GM19463 (cell line): ENCODE measurements around the gene LATS1.
"Not testable (repeated sequence)": the region's sequence is repeated elsewhere in the genome, so short reads cannot be mapped to it uniquely, and the experiment has no call there.

Source experiments
- ATAC-seq: cut with Tn5 transposase; IDR thresholded peaks from one replicate; pipeline ENCODE4 v1.9.1; 2021; ENCODE audit warnings: mild to moderate bottlenecking, moderate library complexity; ENCODE audit not compliant: unreplicated experiment

Gene LATS1

DNA sequence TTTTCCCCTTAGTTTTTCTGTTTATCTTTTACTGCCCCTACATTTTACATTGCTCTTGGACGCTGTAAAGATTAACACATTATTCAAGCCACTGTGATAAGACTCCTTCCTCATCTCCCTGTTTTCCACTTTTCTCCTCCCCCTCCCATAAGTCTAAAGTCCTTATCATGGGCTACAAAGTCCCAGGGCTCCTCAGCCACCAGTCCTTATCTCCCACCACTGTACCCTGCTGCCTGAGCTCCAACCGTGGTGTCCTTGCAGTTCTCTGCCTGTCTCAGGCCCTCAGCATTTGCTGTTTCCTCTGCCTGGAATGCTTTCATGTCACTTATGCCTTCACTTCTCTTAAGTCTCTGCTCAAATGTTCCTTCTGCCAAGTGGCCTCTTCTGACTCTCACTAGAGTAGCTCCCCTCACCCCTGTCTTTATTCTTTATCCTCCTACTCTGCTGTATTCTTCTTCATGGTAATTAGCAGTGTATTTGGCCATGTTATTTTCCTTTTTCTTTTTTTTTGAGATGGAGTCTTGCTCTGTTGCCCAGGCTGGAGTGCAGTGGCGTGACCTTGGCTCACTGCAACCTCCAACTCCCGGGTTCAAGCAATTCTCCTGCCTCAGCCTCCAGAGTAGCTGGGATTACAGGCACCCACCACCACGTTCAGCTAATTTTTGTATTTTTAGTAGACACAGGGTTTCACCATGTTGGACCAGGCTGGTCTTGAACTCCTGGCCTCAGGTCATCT is 10.8 kb upstream of the LATS1 start:
- ATAC-seq: no peak

DNA sequence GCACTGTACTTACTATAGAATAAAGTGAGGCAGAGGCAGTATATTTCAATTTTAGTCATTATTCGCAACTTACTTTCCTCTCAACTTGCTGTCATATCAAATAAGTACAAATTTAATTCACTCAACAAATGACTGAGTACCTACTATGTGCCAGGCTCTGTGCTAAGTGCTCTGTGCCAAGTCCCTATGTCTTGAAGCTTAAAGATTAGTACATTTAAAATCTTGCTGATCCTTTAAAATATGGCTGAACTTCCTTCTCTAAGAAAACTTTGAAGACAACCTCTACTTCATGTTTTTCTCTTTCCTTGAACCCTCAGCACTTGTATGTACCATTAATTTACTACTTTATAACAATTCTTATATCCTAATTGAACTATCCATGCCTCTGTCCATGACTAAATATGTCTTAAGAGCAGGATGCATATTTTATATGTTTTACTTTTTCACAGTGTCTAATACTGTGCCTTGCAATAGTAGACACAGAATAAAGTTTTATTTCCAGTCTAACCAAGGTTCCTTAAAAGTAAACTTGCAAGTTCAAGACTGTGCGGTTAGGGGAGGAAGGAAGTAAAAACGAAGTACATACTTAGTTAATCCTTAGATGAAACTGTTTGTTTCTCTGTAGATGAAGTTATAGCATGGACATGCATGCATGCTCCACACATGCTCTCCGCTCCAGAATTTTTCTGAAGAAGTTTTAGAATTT is 10.0 kb upstream of the LATS1 start:
- no peak for ATAC-seq

DNA sequence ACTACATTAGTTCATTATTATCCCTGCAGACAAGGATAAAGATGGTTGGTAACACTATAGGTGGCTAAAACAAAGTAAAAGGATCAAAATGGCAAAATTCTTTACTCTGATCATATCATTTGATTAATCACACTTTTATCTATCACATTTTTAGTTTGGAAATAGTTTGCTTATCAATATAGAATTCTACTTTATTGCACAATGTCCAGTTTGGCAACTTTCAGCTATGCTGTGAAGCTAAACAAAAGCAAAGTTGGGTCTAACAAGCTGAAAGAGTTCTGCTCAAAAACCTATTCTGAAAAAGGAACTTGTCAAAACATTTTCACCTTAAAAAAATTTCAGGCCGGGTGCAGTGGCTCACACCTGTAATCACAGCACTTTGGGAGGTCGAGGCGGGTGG is 7.9 kb upstream of the LATS1 start:
- ATAC-seq: no peak

DNA sequence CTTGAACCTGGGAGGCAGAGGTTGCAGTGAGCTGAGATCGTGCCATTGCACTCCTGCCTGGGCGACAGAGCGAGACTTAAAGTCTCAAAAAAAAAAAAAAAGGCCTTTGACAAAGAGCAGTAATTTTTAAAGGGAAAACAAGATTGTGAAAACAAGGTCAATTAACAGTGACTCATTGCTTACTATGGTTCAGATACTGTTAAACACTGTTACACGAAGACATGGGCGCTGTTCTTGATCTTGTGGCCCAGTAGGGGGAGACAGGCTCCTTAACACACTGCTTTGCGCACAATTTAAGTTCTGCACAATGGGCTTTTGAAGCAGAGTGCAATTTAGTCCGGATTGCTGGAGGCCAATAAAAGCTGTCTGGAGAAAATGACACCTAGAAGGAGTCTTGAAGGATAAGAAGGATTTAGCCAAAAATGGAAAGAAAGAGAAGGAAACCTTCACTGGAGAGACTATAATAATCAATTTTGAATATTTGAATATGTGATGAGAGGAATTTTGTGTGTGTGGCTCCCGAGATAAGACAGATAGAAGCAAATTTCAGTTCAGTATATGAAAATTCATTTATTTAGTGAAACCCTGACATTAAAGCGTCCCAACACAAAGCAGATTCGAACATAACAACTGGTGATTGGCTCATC is 6.0 kb upstream of the LATS1 start:
- ATAC-seq: no peak

DNA sequence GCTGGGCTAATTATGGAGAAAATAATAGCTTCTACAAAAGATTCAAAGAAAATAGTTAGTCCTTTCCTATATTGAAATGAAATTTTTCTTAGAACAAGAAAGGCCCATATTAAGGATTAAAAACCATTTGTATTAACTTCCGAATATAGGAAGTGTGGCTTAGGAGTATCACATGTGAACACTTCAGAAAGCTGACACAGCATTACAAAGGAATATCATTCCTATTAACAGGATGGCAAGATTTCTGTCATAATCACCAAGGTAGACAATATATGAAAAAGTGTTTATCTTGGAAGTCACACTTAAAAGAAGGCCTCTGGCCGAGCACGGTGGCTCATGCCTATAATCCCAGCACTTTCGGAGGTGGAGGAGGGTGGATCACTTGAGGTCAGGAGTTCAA is 5.4 kb upstream of the LATS1 start:
- ATAC-seq: no peak

DNA sequence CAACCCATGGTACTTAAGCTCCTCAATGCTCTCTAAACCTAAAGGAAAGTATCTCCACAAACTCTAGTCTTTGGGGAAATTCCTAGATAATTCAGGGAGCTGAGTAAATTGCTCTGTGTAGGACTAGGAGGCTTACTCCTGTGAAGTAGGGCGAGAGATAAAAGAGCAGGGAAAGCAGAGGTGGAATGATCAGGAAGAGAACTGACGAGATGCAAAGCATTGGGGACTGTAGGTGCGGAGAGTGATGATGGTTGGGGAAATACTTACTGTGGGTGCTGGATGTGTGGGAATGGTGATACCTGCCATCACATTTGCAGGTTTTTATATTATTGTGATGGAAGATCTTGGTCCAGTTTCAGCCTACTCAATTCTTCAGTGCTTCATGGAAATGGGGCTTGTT is 1.6 kb upstream of the LATS1 start:
- ATAC-seq: no peak

DNA sequence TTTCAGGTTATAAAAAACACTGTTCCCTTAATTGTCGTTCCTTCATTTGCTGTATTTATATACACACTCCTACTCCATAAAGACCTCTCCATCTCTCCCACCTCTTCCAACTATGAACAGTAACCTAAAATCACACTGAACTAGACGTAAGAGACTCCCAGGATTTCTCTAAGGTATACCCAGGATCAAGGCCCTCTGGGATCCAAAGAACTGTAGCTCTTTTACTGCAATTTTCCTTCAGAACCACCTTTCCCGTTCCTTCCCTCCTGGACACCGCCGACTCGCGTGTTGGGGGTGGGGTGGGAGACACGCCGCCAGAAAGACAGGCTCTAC is 680 bp downstream of the LATS1 start:
- no peak for ATAC-seq

DNA sequence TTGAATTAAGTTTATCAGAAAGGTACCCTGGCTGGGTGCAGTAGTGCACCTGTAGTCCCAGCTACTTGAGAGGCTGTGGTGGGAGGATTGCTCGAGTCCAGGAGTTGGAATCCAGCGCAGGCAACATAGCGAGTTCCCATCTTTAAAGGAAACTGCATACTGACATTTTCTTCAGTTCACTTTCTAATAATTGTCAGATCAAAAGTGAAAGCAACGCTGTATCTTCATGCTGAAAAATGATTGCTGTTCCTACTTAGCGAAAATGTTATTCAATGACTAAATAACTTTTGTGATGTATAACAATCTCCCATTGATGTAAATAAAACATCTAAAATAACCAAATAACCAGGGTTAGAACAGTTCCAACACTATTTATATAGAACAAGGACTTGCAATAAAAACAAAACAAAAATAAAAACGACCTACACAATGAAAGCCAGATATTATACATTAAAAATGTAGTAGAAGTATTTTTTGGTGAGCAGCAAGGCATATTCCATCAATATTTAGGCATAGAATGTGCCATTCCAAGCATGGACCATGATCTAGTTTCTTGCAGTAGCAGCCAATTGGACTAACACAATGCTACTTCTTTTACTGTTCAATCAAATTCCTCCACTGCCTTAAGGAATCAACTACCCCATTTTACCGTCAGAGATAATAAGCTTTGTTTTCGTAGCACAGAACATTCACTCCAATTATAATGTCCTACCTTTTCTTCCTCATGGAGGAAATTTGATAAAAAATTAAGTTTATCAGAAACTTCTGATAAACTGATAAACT is 1.5 kb downstream of the LATS1 start:
- ATAC-seq: no peak

DNA sequence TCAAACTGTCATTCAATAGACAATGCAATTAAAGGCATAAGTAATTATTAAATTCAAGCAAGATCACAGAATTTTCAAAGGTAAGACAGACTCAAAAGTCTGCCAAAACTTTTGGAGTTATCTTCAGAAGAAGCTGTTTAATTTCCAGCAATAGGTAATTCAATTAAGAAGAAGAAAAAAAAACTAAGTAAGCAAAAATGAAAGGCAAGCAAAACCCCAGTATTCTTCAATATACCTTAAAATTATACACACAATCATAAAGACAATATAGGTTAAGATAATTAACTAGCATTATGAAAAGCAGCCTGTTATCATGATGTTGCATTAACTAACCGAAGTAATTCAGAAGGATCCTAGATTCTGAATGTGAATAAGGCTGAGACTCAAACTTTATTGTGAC is 3.5 kb downstream of the LATS1 start:
- no peak for ATAC-seq

DNA sequence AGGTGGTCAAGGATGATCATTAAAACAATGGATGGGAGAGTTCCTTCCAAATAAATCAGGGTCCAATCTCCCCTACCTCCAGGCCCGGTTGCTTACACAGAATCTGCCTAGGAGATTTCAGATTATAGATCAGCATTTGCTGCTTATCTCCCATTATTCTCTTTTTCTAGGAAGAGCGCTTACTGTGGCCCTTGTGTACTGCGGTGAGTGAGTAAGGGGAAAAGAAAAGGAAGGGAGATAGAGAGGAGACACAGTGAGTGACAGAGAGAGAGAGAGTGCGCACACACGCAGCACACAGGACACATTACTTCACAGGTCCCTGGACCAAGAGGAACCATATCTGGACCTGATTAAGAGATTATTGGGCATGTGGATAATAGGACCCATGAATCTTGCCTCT is 6.2 kb downstream of the LATS1 start:
- ATAC-seq: no peak

DNA sequence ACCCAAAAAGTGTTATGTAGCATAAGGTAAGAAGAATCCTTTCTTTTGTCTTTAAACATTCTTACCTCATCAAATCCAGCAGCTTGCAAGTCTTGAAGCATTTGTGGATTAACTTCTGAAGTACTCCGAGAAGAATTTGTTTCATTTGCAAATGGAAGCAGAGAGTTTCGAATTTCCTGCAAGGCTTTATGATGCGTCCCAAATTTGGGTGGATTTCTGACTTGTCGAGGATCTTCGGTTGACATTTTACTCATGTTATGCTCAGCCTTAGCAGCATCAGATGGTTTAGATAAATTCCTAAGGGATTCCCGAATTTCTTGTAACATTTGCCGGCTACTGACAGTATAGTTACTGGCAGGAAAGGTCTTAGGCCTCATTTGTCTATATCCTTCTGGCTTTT is 16.2 kb downstream of the LATS1 start:
- no peak for ATAC-seq

DNA sequence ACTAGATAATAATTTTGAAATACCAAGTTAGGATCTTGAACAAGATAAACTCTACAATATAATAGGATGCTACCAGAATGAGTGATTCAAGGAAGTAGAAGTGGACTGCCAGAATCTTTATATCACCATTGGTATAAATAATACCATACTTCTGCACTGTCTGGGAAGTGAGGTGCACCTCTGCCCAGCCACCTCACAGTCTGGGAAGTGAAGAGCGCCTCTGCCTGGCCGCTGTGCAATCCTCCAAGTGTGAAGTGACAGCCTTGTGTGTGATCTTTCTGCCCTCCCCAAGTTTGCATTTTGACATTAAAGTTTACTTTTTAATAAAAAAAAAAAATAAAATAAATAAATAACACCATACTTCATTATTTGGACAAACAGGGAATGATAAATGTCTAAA is 18.8 kb downstream of the LATS1 start:
- ATAC-seq: no peak

DNA sequence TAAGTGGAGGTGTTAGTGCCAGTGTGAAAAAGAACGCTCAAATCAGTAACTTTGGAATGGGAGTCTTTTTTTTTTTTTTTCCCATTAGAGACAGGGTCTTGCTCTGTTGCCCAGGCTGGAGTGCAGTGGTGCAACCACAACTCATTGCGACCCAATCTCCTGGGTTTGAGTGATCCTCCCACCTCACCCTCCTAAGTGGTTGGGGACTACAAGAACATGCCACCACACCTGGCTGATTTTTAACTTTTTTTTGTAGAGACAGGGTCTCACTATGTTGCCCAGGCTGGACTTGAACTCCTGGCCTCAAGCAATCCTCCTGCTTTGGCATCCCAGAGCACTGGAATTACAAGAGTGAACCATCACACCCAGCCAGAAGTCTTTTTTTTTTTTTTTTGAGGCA is 19.7 kb downstream of the LATS1 start:
- ATAC-seq: no peak

DNA sequence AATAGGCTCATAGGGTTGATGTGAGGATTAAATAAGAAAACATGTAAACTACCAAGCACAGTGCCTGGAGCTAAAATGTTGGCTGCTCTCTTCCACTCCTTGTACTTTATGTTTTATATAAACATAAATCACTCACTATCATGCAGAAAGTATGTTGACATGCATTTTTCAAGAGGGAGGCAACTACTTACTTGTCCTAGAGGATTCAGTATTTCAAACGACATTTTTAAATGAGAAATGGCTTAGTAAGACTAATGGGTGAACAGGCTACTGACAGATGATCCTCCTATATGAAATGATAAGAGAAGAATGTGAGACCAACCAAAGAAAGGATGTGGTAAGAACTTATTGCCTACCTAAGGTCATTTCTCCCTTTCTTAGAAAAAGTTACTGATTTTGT is 21.0 kb downstream of the LATS1 start:
- ATAC-seq: no peak

DNA sequence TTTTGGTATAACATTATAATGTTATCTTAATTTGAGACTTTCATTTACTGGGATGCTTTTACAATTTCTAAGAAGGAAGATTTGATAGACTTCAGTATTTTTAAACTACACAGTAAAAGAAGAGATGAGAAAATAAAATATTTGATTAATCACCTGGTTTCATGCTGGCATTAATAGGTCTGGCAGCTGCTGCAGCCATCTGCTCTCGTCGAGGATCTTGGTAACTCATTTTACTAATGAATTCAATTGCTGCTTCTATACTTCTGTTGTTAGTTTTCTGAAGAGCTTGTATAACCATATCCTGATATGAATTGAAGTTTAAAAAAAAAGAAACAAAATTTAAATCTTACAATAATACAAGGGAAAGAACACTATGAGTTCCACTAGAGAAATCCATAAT is 23.0 kb downstream of the LATS1 start:
- ATAC-seq: no peak

DNA sequence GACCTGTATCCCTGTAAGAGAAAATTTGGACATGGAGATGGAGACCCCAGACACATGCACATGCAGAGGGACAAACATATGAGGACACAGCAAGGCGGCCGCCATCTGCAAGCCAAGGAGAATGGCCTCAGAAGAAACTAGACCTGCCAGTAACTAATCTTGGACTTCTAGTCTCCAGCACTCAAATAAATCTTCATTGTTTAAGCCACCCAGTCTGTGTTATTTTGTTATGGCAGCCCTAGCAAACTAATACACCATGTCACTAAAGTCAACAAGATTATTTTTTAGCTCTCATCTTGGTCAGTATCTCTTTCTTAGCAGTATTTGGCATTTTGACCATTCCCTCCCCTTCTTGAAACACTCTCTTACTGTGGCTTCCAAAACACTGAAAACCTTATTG is 26.7 kb downstream of the LATS1 start:
- ATAC-seq: no peak

DNA sequence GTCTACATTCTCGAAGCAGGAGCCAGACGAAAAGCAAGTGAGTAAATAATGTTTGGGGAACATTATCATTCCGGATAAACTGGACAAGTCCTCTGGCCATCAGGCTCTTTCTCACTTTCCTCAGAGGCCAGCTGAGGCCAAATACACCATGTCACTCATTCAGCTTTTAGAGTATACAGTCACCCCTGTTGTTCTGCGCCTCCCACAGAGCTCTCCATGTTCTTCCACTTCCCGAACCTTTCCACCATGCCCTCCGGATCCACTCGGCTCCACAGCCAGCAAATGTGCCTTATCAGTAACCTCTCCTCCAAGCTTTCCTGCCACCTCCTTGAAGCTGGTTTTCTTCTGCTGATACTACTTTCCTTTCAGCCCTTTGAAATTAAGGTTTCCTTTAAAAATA is 31.7 kb downstream of the LATS1 start:
- ATAC-seq: no peak

DNA sequence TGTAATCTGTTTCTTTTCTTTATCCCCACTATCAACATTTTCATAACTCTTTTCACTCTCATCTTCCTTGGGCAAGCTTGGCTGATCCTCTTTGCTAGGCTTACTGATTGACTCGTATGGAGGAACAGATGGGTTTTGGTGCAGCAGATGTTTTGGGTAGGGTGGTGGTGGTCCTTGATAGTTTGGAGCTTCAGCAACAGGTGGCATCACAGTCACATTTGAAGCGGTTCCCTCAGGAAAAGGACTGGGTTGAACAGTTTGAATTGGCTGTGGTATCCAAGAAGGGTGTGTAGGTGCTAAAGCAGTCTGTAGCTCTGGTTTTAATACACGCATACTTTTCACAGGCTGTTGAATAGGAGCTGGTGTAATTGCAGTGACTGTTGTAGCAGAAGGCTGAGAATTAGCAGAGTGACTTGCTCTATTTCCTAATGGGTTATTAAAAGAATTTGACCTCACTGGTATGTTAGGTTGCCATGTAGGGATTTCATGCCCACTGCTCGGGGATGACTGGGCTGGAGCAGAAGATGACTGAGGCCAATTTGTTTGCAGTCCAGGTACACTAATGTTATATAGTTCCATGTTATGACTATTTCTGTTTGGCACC is 34.5 kb downstream of the LATS1 start:
- no peak for ATAC-seq

DNA sequence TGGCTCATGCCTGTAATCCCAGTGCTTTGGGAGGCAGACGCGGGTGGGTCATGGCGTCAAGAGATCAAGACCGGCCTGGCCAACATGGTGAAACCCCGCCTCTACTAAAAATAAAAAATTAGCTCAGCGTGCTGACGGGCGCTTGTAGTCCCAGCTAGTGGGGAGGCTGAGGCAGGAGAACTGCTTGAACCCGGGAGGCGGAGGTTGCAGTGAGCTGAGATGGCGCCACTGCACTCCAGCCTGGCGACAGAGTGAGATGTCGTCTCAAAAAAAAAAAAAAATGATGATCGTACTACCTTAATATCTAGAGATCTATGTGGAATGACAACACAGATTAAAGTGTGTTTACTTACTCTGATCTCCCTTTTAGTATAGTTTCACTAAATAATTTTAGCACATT is 36.1 kb downstream of the LATS1 start:
- ATAC-seq: not testable (repeated sequence)

DNA sequence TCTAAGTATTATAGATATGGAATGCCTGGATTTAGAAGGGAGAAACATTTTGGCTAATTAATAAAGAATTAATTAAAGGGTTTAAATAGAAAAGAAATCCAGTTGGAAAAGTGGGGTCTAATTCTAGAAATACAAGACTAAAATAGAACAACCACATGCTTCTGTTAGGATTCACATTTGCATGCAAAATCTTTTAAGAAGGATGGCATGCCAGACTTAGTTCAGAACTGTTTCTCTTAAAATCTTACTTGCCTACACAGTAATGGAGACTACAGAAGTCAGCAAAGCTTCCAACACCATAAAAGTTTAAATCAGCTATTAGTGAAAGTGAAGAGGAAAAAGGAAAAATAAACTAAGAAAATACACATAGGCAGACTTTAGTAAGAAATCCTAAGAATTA is 36.7 kb downstream of the LATS1 start:
- no peak for ATAC-seq

DNA sequence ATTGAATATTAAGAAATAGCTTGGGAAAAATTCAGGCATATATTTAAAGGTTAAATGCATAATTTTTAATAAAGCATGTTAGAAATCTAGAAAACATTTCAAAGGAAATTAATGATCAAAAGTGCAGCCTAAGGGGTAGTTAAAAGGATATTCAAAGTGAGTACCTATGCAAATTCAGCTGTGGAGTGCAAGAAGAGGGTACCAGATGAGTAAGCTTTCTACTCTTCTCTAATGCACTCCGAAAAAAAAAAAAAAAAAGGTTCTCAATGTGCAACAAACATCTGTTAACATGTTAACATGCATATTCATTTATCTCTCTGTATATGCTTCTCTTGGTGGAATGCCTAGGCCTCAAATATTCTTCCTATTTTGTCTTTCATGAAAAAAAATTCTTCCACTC is 37.4 kb downstream of the LATS1 start:
- peak; percentile 53 for ATAC-seq
